H9 (cell line): Measurements from ENCODE around the gene MYBPC2. TPM values are rescaled to one million over a fixed set of nuclear protein-coding genes. Genes with fewer than 3 reads are reported as not detected.
A peak's percentile ranks its signal among the peaks of the same experiment; 100 is the strongest.

Experiments
- DNase-seq: peaks from one replicate; pipeline ENCODE4 v3.0.0-alpha.2; 2017
- H2AFZ ChIP-seq: one replicate; pipeline ENCODE4 v1.6.1; 2013; ENCODE audit warnings: mild to moderate bottlenecking, low read length, control low read depth, moderate library complexity
- H2AK5ac ChIP-seq: 2 replicates; pipeline ENCODE4 v1.6.1; 2013; ENCODE audit warnings: low read length, control low read depth, mixed read lengths; ENCODE audit not compliant: insufficient read length
- H2BK120ac ChIP-seq: one replicate; pipeline ENCODE4 v1.6.1; 2013; ENCODE audit warnings: low read depth, mild to moderate bottlenecking, low read length, control low read depth, inconsistent platforms; ENCODE audit not compliant: poor library complexity, severe bottlenecking
- H2BK12ac ChIP-seq: 2 replicates; pipeline ENCODE4 v1.6.1; 2013; ENCODE audit warnings: low read length, control low read depth, mixed read lengths, low read depth; ENCODE audit not compliant: insufficient read length
- H2BK15ac ChIP-seq: 2 replicates; pipeline ENCODE4 v1.6.1; 2013; ENCODE audit warnings: low read depth, low read length, control low read depth
- H2BK20ac ChIP-seq: one replicate; pipeline ENCODE4 v1.6.1; 2013; ENCODE audit warnings: low read depth, mild to moderate bottlenecking, low read length, control low read depth, inconsistent platforms; ENCODE audit not compliant: poor library complexity, severe bottlenecking
- H2BK5ac ChIP-seq: 2 replicates; pipeline ENCODE4 v1.6.1; 2013; ENCODE audit warnings: low read length, control low read depth, mixed read lengths; ENCODE audit not compliant: insufficient read length
- H3K14ac ChIP-seq: 2 replicates; pipeline ENCODE4 v1.6.1; 2013; ENCODE audit warnings: low read length, control low read depth; ENCODE audit not compliant: insufficient read depth
- H3K18ac ChIP-seq: 2 replicates; pipeline ENCODE4 v1.6.1; 2013; ENCODE audit warnings: low read depth, mild to moderate bottlenecking, mixed read lengths, low read length, control low read depth; ENCODE audit not compliant: insufficient read length
- H3K23ac ChIP-seq: 2 replicates; pipeline ENCODE4 v1.6.1; 2013; ENCODE audit warnings: low read length, control low read depth, mixed read lengths, low read depth; ENCODE audit not compliant: insufficient read length
- H3K23me2 ChIP-seq: 2 replicates; pipeline ENCODE4 v1.6.1; 2013; ENCODE audit warnings: low read depth, mild to moderate bottlenecking, mixed read lengths, low read length, control low read depth; ENCODE audit not compliant: insufficient read length, poor library complexity, severe bottlenecking
- H3K27ac ChIP-seq: 2 replicates; pipeline ENCODE4 v1.5.1; 2013; ENCODE audit warnings: low read length, control low read depth, mixed read lengths, low read depth; ENCODE audit not compliant: insufficient read length
- H3K27me3 ChIP-seq: 2 replicates; pipeline ENCODE4 v1.6.1; 2013; ENCODE audit warnings: low read length, control low read depth, inconsistent platforms; ENCODE audit not compliant: insufficient read depth
- H3K4ac ChIP-seq: 2 replicates; pipeline ENCODE4 v1.6.1; 2013; ENCODE audit warnings: low read depth, mild to moderate bottlenecking, control low read depth, inconsistent platforms, low read length, moderate library complexity
- H3K4me1 ChIP-seq: 2 replicates; pipeline ENCODE4 v1.6.1; 2013; ENCODE audit warnings: low read length, control low read depth, inconsistent platforms; ENCODE audit not compliant: insufficient read depth
- H3K4me2 ChIP-seq: 2 replicates; pipeline ENCODE4 v1.6.1; 2013; ENCODE audit warnings: low read length, control low read depth, mixed read lengths; ENCODE audit not compliant: insufficient read length, insufficient read depth
- H3K56ac ChIP-seq: 2 replicates; pipeline ENCODE4 v1.6.1; 2013; ENCODE audit warnings: low read depth, mild to moderate bottlenecking, mixed read lengths, low read length, control low read depth; ENCODE audit not compliant: insufficient read length
- H3K79me1 ChIP-seq: 2 replicates; pipeline ENCODE4 v1.6.1; 2013; ENCODE audit warnings: low read depth, mild to moderate bottlenecking, moderate library complexity, low read length, control low read depth, inconsistent platforms; ENCODE audit not compliant: insufficient read depth, poor library complexity, severe bottlenecking
- H3K79me2 ChIP-seq: 2 replicates; pipeline ENCODE4 v1.6.1; 2013; ENCODE audit warnings: low read length, control low read depth, inconsistent platforms; ENCODE audit not compliant: insufficient read depth
- H3K9ac ChIP-seq: 2 replicates; pipeline ENCODE4 v1.6.1; 2013; ENCODE audit warnings: low read length, control low read depth, mixed read lengths; ENCODE audit not compliant: insufficient read length; ENCODE audit errors: extremely low read depth
- H3K9me3 ChIP-seq: one replicate; pipeline ENCODE4 v1.6.1; 2013; ENCODE audit warnings: low read depth, low read length, inconsistent platforms; ENCODE audit not compliant: control insufficient read depth
- H3T11ph ChIP-seq: one replicate; pipeline ENCODE4 v1.6.1; 2013; ENCODE audit warnings: mild to moderate bottlenecking, low read length, control low read depth, inconsistent platforms
- H4K20me1 ChIP-seq: one replicate; pipeline ENCODE4 v1.6.1; 2013; ENCODE audit not compliant: control insufficient read depth, insufficient read length, insufficient read depth
- H4K5ac ChIP-seq: 2 replicates; pipeline ENCODE4 v1.6.1; 2013; ENCODE audit warnings: low read depth, mild to moderate bottlenecking, mixed read lengths, low read length, control low read depth; ENCODE audit not compliant: insufficient read length
- H4K8ac ChIP-seq: replicated peaks from 2 replicates; pipeline ENCODE4 v1.6.1; 2013; ENCODE audit warnings: low read length, control low read depth, mixed read lengths, low read depth; ENCODE audit not compliant: insufficient read length
- H4K91ac ChIP-seq: 2 replicates; pipeline ENCODE4 v1.6.1; 2013; ENCODE audit warnings: low read depth, mild to moderate bottlenecking, moderate library complexity, mixed read lengths, low read length, control low read depth; ENCODE audit not compliant: insufficient read length
- H3K27ac Mint-ChIP-seq, 3 experiments: 2 replicates in 2 of 3; 3 replicates in 1 of 3; pipeline ENCODE4 v1.8.0; 2020 to 2021; ENCODE audit warnings: mixed read lengths in 3 of 3, mild to moderate bottlenecking in 1 of 3, moderate library complexity in 1 of 3
- H3K27me3 Mint-ChIP-seq: 2 replicates; pipeline ENCODE4 v1.8.0; 2021; ENCODE audit warnings: low read depth, mild to moderate bottlenecking, moderate library complexity, mixed read lengths
- H3K36me3 Mint-ChIP-seq, 3 experiments: 2 replicates in 2 of 3; 3 replicates in 1 of 3; pipeline ENCODE4 v1.8.0; 2020 to 2021; ENCODE audit warnings: low read depth in 3 of 3, mixed read lengths in 3 of 3; ENCODE audit not compliant: insufficient read depth in 1 of 3
- H3K4me1 Mint-ChIP-seq, 2 experiments: 2 replicates each; pipeline ENCODE4 v1.8.0; 2020; ENCODE audit warnings: mixed read lengths in 2 of 2
- H3K4me3 Mint-ChIP-seq, 2 experiments: 2 replicates in 1 of 2; 3 replicates in 1 of 2; pipeline ENCODE4 v1.8.0; 2020 to 2021; ENCODE audit warnings: mild to moderate bottlenecking in 2 of 2, mixed read lengths in 2 of 2, moderate library complexity in 1 of 2
- H3K9me3 Mint-ChIP-seq, 2 experiments: 2 replicates in 1 of 2; 3 replicates in 1 of 2; pipeline ENCODE4 v1.8.0; 2020; ENCODE audit warnings: mild to moderate bottlenecking in 2 of 2, mixed read lengths in 2 of 2, moderate library complexity in 1 of 2
- WGBS: extraction: QIAGEN DNeasy Blood & Tissue Kit; methylation state at CpG from one replicate; pipeline ENCODE4 v1.1.7; 2013; ENCODE audit warnings: missing lambda C conversion rate, low lambda C conversion rate, mixed read lengths; ENCODE audit not compliant: insufficient read length; ENCODE audit errors: extremely low coverage; 5-methylcytosine and 5-hydroxymethylcytosine counted together
- total RNA-seq: library from RNA; stranded (reverse); gene quantifications from 2 replicates; pipeline ENCODE4 v1.2.1, GENCODE V29; 2021
- TF ChIP-seq, protein P1 (sequence below): fragments of 200-600 bp; sonication (generic); conservative IDR thresholded peaks from 3 replicates; pipeline ENCODE4 v1.8.0; 2021; ENCODE audit warnings: antibody characterized with exemption, mild to moderate bottlenecking

Gene MYBPC2
- total RNA-seq, 1 experiment from 2014 or later, result 4.9 TPM

DNA sequence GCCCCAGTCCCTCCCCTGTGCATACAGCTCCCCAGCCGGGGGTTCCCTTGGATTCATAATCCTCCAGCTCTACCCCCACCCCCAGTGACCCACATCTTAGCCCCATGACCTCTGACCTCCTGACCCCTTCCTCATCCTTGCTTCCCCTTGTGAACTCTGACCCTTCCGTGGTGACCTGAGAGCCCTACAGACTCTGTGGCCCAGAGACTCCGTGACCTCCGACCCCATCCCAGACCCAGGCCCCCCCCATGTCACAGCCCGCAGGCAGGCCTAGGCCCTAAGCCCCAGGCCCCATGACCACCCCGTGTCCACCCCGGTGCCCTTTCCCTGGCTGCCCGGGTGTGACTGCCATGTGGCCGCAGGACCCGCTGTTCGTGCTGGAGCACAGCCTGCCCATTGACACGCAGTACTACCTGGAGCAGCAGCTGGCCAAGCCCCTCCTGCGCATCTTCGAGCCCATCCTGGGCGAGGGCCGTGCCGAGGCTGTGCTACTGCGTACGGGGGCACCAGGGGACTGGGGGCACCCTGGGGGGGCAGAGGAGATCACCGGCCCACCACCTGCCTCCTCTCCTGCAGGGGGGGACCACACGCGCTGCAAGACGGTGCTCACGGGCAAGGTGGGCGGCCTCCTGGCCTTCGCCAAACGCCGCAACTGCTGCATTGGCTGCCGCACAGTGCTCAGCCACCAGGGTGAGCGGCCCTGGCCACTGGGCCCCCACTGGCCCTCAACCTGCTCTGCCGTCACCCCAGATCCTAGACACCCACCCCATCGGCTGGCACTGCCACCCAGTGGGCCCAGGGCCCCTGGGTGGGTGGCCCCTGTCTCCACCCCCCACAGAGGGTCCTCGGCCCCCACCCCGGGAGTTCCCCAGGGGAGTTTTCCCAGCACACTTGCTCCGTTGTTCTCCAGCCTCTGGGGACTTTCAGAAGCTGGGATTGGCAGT lies 16.4 kb upstream of the MYBPC2 start:
- no CpG with 5 or more reads among the region's 35 CpGs for WGBS
- H4K8ac ChIP-seq, result no peak overlapping the region
- H2BK20ac ChIP-seq, result no peak overlapping the region
- no peak overlapping the region for H2BK15ac ChIP-seq
- H3K23me2 ChIP-seq, result peaks cover 15% of the 10 kb centered on the region
- H4K91ac ChIP-seq, result no peak overlapping the region
- no peak overlapping the region for H2AK5ac ChIP-seq
- H3K18ac ChIP-seq, result no peak overlapping the region
- no peak overlapping the region for H3K56ac ChIP-seq
- Mint-ChIP-seq H3K27me3 (peaks cover 9% of the 10 kb centered on the region), H3K36me3 (peaks cover 19 to 39% (median 22%) of the 10 kb centered on the region in 3 experiments), H3K9me3 (peaks cover 0 to 5% of the 10 kb centered on the region in 2 experiments; a peak in 2 of 5 replicates), H3K4me3 (no peak overlapping the region), H3K4me1 (peaks cover 21 to 29% of the 10 kb centered on the region in 2 experiments), H3K27ac (no peak overlapping the region; a peak in 1 of 7 replicates)
- H3K4me1 ChIP-seq, result no peaks in the 10 kb centered on the region
- H4K5ac ChIP-seq, result no peak overlapping the region
- no peaks in the 10 kb centered on the region for H4K20me1 ChIP-seq
- H2BK12ac ChIP-seq, result no peak overlapping the region
- no peak overlapping the region for H3K23ac ChIP-seq
- no peak overlapping the region for H3T11ph ChIP-seq
- peaks cover 3% of the 10 kb centered on the region; the same call in 1 of the 2 replicates for H3K79me2 ChIP-seq
- DNase-seq, result peak; percentile 31
- no peak overlapping the region for H3K14ac ChIP-seq
- H3K27me3 ChIP-seq, result no peaks in the 10 kb centered on the region
- no peak overlapping the region for H3K4ac ChIP-seq
- no peak overlapping the region for H2BK120ac ChIP-seq
- TF ChIP-seq, protein P1, sequence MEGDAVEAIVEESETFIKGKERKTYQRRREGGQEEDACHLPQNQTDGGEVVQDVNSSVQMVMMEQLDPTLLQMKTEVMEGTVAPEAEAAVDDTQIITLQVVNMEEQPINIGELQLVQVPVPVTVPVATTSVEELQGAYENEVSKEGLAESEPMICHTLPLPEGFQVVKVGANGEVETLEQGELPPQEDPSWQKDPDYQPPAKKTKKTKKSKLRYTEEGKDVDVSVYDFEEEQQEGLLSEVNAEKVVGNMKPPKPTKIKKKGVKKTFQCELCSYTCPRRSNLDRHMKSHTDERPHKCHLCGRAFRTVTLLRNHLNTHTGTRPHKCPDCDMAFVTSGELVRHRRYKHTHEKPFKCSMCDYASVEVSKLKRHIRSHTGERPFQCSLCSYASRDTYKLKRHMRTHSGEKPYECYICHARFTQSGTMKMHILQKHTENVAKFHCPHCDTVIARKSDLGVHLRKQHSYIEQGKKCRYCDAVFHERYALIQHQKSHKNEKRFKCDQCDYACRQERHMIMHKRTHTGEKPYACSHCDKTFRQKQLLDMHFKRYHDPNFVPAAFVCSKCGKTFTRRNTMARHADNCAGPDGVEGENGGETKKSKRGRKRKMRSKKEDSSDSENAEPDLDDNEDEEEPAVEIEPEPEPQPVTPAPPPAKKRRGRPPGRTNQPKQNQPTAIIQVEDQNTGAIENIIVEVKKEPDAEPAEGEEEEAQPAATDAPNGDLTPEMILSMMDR, result no peak
- no peak overlapping the region for H3K4me2 ChIP-seq
- no peaks in the 10 kb centered on the region for H3K79me1 ChIP-seq
- no peak overlapping the region for H3K9ac ChIP-seq
- H2BK5ac ChIP-seq, result no peak overlapping the region
- H3K9me3 ChIP-seq, result no peaks in the 10 kb centered on the region
- H3K27ac ChIP-seq, result no peak overlapping the region
- no peak overlapping the region for H2AFZ ChIP-seq
